ENCODE data around the gene MMP23B.

Gene MMP23B

GRCh38 chr1:1617516-1617915, 14.5 kb upstream of the MMP23B start:
- H3K4me3 ChIP-seq (ENCODE audit: low read depth, low read length) = no peak overlapping the region
- no peak for DNase-seq (ENCODE audit: low read depth)

GRCh38 chr1:1617925-1618324, 14.0 kb upstream of the MMP23B start:
- no peak for DNase-seq (ENCODE audit: low read depth)
- no peak overlapping the region for H3K4me3 ChIP-seq (ENCODE audit: low read depth, low read length)

- H3K4me3 ChIP-seq (ENCODE audit: low read depth, low read length) = no peak overlapping the region
- no peak for DNase-seq (ENCODE audit: low read depth)
Observed at GRCh38 chr1:1618396-1619068, 13.4 kb upstream of the MMP23B start.

- no peak for DNase-seq (ENCODE audit: low read depth)
- no peak overlapping the region for H3K4me3 ChIP-seq (ENCODE audit: low read depth, low read length)
Observed at GRCh38 chr1:1619917-1620361, 12.0 kb upstream of the MMP23B start.

- no peak overlapping the region for H3K4me3 ChIP-seq (ENCODE audit: low read depth, low read length)
- no peak for DNase-seq (ENCODE audit: low read depth)
Observed at GRCh38 chr1:1620433-1621139, 11.4 kb upstream of the MMP23B start.

- DNase-seq (ENCODE audit: low read depth) = no peak
- no peak overlapping the region for H3K4me3 ChIP-seq (ENCODE audit: low read depth, low read length)
Observed at GRCh38 chr1:1621173-1622009, 10.6 kb upstream of the MMP23B start.

- H3K4me3 ChIP-seq (ENCODE audit: low read depth, low read length) = no peak overlapping the region
- peak; percentile 32 for DNase-seq (ENCODE audit: low read depth)
Observed at GRCh38 chr1:1622010-1622787, 9.8 kb upstream of the MMP23B start.

GRCh38 chr1:1622788-1623094, 9.2 kb upstream of the MMP23B start:
- DNase-seq (ENCODE audit: low read depth) = no peak
- H3K4me3 ChIP-seq (ENCODE audit: low read depth, low read length) = no peak overlapping the region

GRCh38 chr1:1623181-1623630, 8.8 kb upstream of the MMP23B start:
- H3K4me3 ChIP-seq (ENCODE audit: low read depth, low read length) = no peak overlapping the region
- no peak for DNase-seq (ENCODE audit: low read depth)

- no peak for DNase-seq (ENCODE audit: low read depth)
- H3K4me3 ChIP-seq (ENCODE audit: low read depth, low read length) = no peak overlapping the region
Observed at GRCh38 chr1:1623631-1624442, 8.1 kb upstream of the MMP23B start.

GRCh38 chr1:1624443-1625403, 7.2 kb upstream of the MMP23B start:
- DNase-seq (ENCODE audit: low read depth) = no peak
- no peak overlapping the region for H3K4me3 ChIP-seq (ENCODE audit: low read depth, low read length)

GRCh38 chr1:1625404-1625775, 6.6 kb upstream of the MMP23B start:
- no peak for DNase-seq (ENCODE audit: low read depth)
- no peak overlapping the region for H3K4me3 ChIP-seq (ENCODE audit: low read depth, low read length)

- no peak overlapping the region for H3K4me3 ChIP-seq (ENCODE audit: low read depth, low read length)
- no peak for DNase-seq (ENCODE audit: low read depth)
Observed at GRCh38 chr1:1625824-1626206, 6.2 kb upstream of the MMP23B start.

GRCh38 chr1:1626207-1627141, 5.5 kb upstream of the MMP23B start:
- no peak overlapping the region for H3K4me3 ChIP-seq (ENCODE audit: low read depth, low read length)
- no peak for DNase-seq (ENCODE audit: low read depth)

GRCh38 chr1:1627261-1627828, 4.6 kb upstream of the MMP23B start:
- H3K4me3 ChIP-seq (ENCODE audit: low read depth, low read length) = no peak overlapping the region
- DNase-seq (ENCODE audit: low read depth) = no peak
